B cell (primary cell): ENCODE data around the gene CEBPZOS.

Experiments
- EZH2 ChIP-seq: IDR thresholded peaks from 2 replicates; pipeline ENCODE4 v1.6.1; 2012; ENCODE audit warnings: borderline replicate concordance, low read depth, mild to moderate bottlenecking, moderate library complexity, low read length; ENCODE audit not compliant: insufficient read depth, poor library complexity, severe bottlenecking
- TF ChIP-seq, protein P1 (sequence below): fragments of 200-600 bp; IDR thresholded peaks from one replicate; pipeline ENCODE4 v1.8.0; 2022; ENCODE audit warnings: antibody characterized with exemption, mild to moderate bottlenecking

DNA sequence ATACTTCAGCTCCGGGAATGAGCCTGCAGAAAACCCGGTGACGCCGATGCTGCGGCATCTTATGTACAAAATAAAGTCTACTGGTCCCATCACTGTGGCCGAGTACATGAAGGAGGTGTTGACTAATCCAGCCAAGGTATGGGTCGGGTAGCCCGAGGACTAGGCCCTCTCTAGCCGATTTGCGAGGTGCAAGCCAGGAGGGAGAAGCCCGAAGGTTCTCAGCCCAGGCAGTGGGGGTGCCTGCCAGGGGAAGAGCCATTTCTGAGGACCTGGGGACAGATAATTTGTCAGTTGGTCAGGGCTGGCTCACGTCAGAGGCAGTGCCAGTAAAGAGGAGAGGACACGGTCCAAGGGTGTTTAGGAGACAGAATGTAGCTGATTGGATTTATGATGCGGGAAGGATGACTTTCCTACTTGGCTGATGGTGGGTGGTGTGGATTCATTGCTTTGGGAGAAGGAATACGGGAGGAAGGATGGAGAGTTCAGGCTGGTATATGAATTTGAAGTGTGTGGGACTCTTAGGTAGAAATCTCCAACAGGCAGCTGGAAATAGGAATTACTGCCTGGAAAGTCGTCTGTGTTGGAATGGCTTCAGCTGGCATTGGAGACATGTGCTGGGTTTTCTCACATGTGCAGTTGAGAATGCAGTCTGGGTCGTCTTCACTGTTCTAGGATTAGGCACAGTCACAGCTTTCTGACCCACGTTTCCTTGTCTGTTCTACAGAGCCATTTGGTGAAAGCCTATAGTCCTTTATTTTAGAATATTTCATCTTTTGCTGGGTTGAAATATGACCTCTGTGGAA is 36.0 kb downstream of the CEBPZOS start:
- TF ChIP-seq, protein P1, sequence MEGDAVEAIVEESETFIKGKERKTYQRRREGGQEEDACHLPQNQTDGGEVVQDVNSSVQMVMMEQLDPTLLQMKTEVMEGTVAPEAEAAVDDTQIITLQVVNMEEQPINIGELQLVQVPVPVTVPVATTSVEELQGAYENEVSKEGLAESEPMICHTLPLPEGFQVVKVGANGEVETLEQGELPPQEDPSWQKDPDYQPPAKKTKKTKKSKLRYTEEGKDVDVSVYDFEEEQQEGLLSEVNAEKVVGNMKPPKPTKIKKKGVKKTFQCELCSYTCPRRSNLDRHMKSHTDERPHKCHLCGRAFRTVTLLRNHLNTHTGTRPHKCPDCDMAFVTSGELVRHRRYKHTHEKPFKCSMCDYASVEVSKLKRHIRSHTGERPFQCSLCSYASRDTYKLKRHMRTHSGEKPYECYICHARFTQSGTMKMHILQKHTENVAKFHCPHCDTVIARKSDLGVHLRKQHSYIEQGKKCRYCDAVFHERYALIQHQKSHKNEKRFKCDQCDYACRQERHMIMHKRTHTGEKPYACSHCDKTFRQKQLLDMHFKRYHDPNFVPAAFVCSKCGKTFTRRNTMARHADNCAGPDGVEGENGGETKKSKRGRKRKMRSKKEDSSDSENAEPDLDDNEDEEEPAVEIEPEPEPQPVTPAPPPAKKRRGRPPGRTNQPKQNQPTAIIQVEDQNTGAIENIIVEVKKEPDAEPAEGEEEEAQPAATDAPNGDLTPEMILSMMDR: no peak
- TF ChIP-seq EZH2: no peak
